IMR-90 (cell line): Measurements from ENCODE around the gene GNA15. TPM values are rescaled to one million over a fixed set of nuclear protein-coding genes. Genes with fewer than 3 reads are reported as not detected.

Experiments
- ATAC-seq: fragments of 200-7000 bp; cut with Tn5 transposase; 2 replicates; pipeline ENCODE4 v1.9.1; 2020; ENCODE audit warnings: low read depth, mild to moderate bottlenecking, moderate library complexity
- BruUV-seq: library from RNA; stranded (reverse); fragments of 400-500 nt; replicated peaks from 2 replicates; lab custom pipeline; 2021; lab: Mats Ljungman, UMichigan
- CTCF ChIA-PET: fragments of 300-600 bp; formaldehyde crosslinking; extraction: SDS; loops from one replicate; lab custom pipeline; 2021; ENCODE audit warnings: antibody characterized with exemption; lab: Yijun Ruan, JAX
- POLR2A ChIA-PET: fragments of 300-600 bp; sonication (Branson Sonifier 250); formaldehyde crosslinking; loops from one replicate; lab custom pipeline; 2022; ENCODE audit warnings: antibody characterized with exemption; ENCODE audit not compliant: unreplicated experiment; lab: Charles Lee
- DNase-seq: peaks from one replicate; pipeline ENCODE4 v3.0.0; 2013
- H2AFZ ChIP-seq: replicated peaks from 2 replicates; pipeline ENCODE3; 2013; ENCODE audit warnings: low read length, mild to moderate bottlenecking; ENCODE audit not compliant: poor library complexity
- H2AK5ac ChIP-seq: 2 replicates; pipeline ENCODE4 v1.6.1; 2013; ENCODE audit warnings: low read depth, low read length, inconsistent platforms
- H2AK9ac ChIP-seq: replicated peaks from 2 replicates; pipeline ENCODE3; 2013; ENCODE audit warnings: mild to moderate bottlenecking, low read depth, low read length, moderate library complexity; ENCODE audit not compliant: poor library complexity
- H2BK120ac ChIP-seq: 2 replicates; pipeline ENCODE4 v1.6.1; 2013; ENCODE audit warnings: low read depth, low read length, inconsistent platforms
- H2BK15ac ChIP-seq: 3 replicates; pipeline ENCODE4 v1.6.1; 2013; ENCODE audit warnings: low read depth, low read length, inconsistent platforms
- H2BK20ac ChIP-seq: 2 replicates; pipeline ENCODE4 v1.6.1; 2013; ENCODE audit warnings: low read depth, mild to moderate bottlenecking, inconsistent platforms, low read length, moderate library complexity
- H2BK5ac ChIP-seq: 2 replicates; pipeline ENCODE4 v1.6.1; 2013; ENCODE audit warnings: mild to moderate bottlenecking, low read depth, low read length, inconsistent platforms; ENCODE audit not compliant: poor library complexity, severe bottlenecking
- H3K14ac ChIP-seq: replicated peaks from 2 replicates; pipeline ENCODE4 v1.6.1; 2013; ENCODE audit warnings: low read depth, low read length, inconsistent platforms
- H3K18ac ChIP-seq: 2 replicates; pipeline ENCODE4 v1.6.1; 2013; ENCODE audit warnings: low read depth, low read length, control low read depth
- H3K23ac ChIP-seq: 2 replicates; pipeline ENCODE4 v1.6.1; 2013; ENCODE audit warnings: low read depth, low read length, inconsistent platforms
- H3K27ac ChIP-seq: 2 replicates; pipeline ENCODE4 v1.5.1; 2013; ENCODE audit warnings: mild to moderate bottlenecking, control low read depth, low read length; ENCODE audit not compliant: insufficient read depth
- H3K27me3 ChIP-seq: 2 replicates; pipeline ENCODE4 v1.6.1; 2013; ENCODE audit warnings: low read length; ENCODE audit not compliant: control insufficient read depth, insufficient read depth
- H3K36me3 ChIP-seq: 2 replicates; pipeline ENCODE4 v1.6.1; 2013; ENCODE audit warnings: low read length, mixed read lengths; ENCODE audit not compliant: control insufficient read depth, insufficient read depth
- H3K4ac ChIP-seq: 2 replicates; pipeline ENCODE4 v1.6.1; 2013; ENCODE audit warnings: low read depth, low read length, inconsistent platforms
- H3K4me1 ChIP-seq: 2 replicates; pipeline ENCODE4 v1.6.1; 2013; ENCODE audit warnings: low read length, mixed read lengths; ENCODE audit not compliant: control insufficient read depth, insufficient read depth
- H3K4me2 ChIP-seq: 2 replicates; pipeline ENCODE4 v1.6.1; 2013; ENCODE audit warnings: low read depth, mild to moderate bottlenecking, control low read depth, low read length, moderate library complexity
- H3K4me3 ChIP-seq: 2 replicates; pipeline ENCODE4 v1.5.1; 2013; ENCODE audit warnings: low read depth, mild to moderate bottlenecking, control low read depth, low read length, moderate library complexity; ENCODE audit not compliant: insufficient read depth
- H3K56ac ChIP-seq: 2 replicates; pipeline ENCODE4 v1.6.1; 2013; ENCODE audit warnings: low read length, inconsistent platforms; ENCODE audit not compliant: insufficient read depth; ENCODE audit errors: extremely low read depth
- H3K79me1 ChIP-seq, 2 experiments: 2 replicates each; pipeline ENCODE4 v1.6.1; 2013; ENCODE audit warnings: low read length in 2 of 2, inconsistent platforms in 1 of 2, low read depth in 1 of 2
- H3K9ac ChIP-seq: 2 replicates; pipeline ENCODE4 v1.6.1; 2013; ENCODE audit warnings: low read depth, low read length, control low read depth
- H3K9me1 ChIP-seq: 2 replicates; pipeline ENCODE4 v1.6.1; 2013; ENCODE audit warnings: low read length, inconsistent platforms; ENCODE audit not compliant: insufficient read depth
- H3K9me3 ChIP-seq: 2 replicates; pipeline ENCODE4 v1.6.1; 2013; ENCODE audit warnings: low read length; ENCODE audit not compliant: control insufficient read depth, insufficient read depth
- H4K20me1 ChIP-seq: 2 replicates; pipeline ENCODE4 v1.6.1; 2013; ENCODE audit warnings: low read length, inconsistent platforms; ENCODE audit not compliant: insufficient read depth
- H4K5ac ChIP-seq: 2 replicates; pipeline ENCODE4 v1.6.1; 2013; ENCODE audit warnings: mild to moderate bottlenecking, low read depth, low read length, control low read depth
- H4K8ac ChIP-seq, 2 experiments: 2 replicates each; pipeline ENCODE4 v1.6.1; 2013; ENCODE audit warnings: low read depth in 2 of 2, low read length in 2 of 2, control low read depth in 1 of 2, inconsistent platforms in 1 of 2
- H4K91ac ChIP-seq: 2 replicates; pipeline ENCODE4 v1.6.1; 2013; ENCODE audit warnings: low read depth, low read length, inconsistent platforms; ENCODE audit not compliant: insufficient read depth
- BHLHE40 ChIP-seq: fragments of 150-350 bp; IDR thresholded peaks from 2 replicates; pipeline ENCODE4 v1.6.1; 2016; ENCODE audit warnings: mild to moderate bottlenecking, low read depth, low read length
- CEBPB ChIP-seq: IDR thresholded peaks from 2 replicates; pipeline ENCODE4 v1.6.1; 2012; ENCODE audit warnings: low read depth, low read length, improper control_type of control experiment
- FOS ChIP-seq: fragments of 150-350 bp; IDR thresholded peaks from 2 replicates; pipeline ENCODE4 v1.6.1; 2016; ENCODE audit warnings: low read depth, low read length
- MAFK ChIP-seq: IDR thresholded peaks from 2 replicates; pipeline ENCODE4 v1.6.1; 2012; ENCODE audit warnings: low read depth, low read length, improper control_type of control experiment
- MAZ ChIP-seq: IDR thresholded peaks from 2 replicates; pipeline ENCODE4 v1.6.1; 2012; ENCODE audit warnings: low read depth, mild to moderate bottlenecking, low read length, improper control_type of control experiment, moderate library complexity, borderline replicate concordance
- MXI1 ChIP-seq: IDR thresholded peaks from 2 replicates; pipeline ENCODE4 v1.6.1; 2012; ENCODE audit warnings: low read depth, mild to moderate bottlenecking, low read length, moderate library complexity, borderline replicate concordance
- POLR2A ChIP-seq: IDR thresholded peaks from 2 replicates; pipeline ENCODE4 v1.6.1; 2012; ENCODE audit warnings: mild to moderate bottlenecking, low read depth, low read length
- RAD21 ChIP-seq: IDR thresholded peaks from 2 replicates; pipeline ENCODE4 v1.6.1; 2012; ENCODE audit warnings: low read length, improper control_type of control experiment
- RCOR1 ChIP-seq: IDR thresholded peaks from 2 replicates; pipeline ENCODE4 v1.6.1; 2012; ENCODE audit warnings: mild to moderate bottlenecking, low read length, improper control_type of control experiment; ENCODE audit not compliant: insufficient replicate concordance
- RFX5 ChIP-seq: IDR thresholded peaks from 2 replicates; pipeline ENCODE4 v1.8.0; 2012; ENCODE audit warnings: low read depth, mild to moderate bottlenecking, low read length, moderate library complexity
- SMC3 ChIP-seq: fragments of 150-350 bp; IDR thresholded peaks from 2 replicates; pipeline ENCODE4 v1.6.1; 2016; ENCODE audit warnings: low read depth, mild to moderate bottlenecking, antibody characterized with exemption, low read length, moderate library complexity
- WGBS, 2 experiments: methylation state at CpG; one replicate each; pipeline versions ENCODE4 v1.1.5 to v1.1.7; 2013; ENCODE audit warnings: missing lambda C conversion rate in 2 of 2; ENCODE audit not compliant: insufficient read length in 1 of 2; ENCODE audit errors: extremely low coverage in 2 of 2; 5-methylcytosine and 5-hydroxymethylcytosine counted together
- dilution Hi-C: fragments of 300-500 bp; cut with HindIII; formaldehyde crosslinking; loops from one replicate; pipeline ENCODE4 v1.14.3; 2018; ENCODE audit warnings: low sequenced_read_pairs; ENCODE audit not compliant: unreplicated experiment
- in situ Hi-C: fragments of 300-500 bp; cut with MboI; formaldehyde crosslinking; loops from 3 replicates; pipeline ENCODE4 v1.14.3; 2019; ENCODE audit warnings: low sequenced_read_pairs, inconsistent platforms, mixed read lengths
- intact Hi-C: fragments of 100-400 bp; cut with micrococcal nuclease; formaldehyde crosslinking; loops from 2 replicates; pipeline ENCODE4 v1.10.0; 2022
- polyA plus RNA-seq, 3 experiments: library from polyadenylated mRNA; depleted of rRNA; stranded (reverse); fragments of >200 nt; gene quantifications; 2 replicates each; pipeline ENCODE4 v1.2.3, GENCODE V29; 2012; ENCODE audit warnings: low replicate concordance in 1 of 3
- total RNA-seq: library from RNA; depleted of rRNA; stranded (reverse); fragments of >200 nt; gene quantifications from 2 replicates; pipeline ENCODE4 v1.2.3, GENCODE V29; 2012
- TF ChIP-seq, protein P1 (sequence below): fragments of 150-350 bp; IDR thresholded peaks from 2 replicates; pipeline ENCODE4 v1.6.1; 2016; ENCODE audit warnings: low read depth, mild to moderate bottlenecking, low read length, moderate library complexity, borderline replicate concordance
- TF ChIP-seq, protein P2 (sequence below): conservative IDR thresholded peaks from 2 replicates; pipeline ENCODE4 v1.5.1; 2012; ENCODE audit warnings: mild to moderate bottlenecking, low read depth, low read length, improper control_type of control experiment
- TF ChIP-seq, protein P3 (sequence below): fragments of 150-350 bp; IDR thresholded peaks from 2 replicates; pipeline ENCODE4 v1.6.1; 2017; ENCODE audit warnings: mild to moderate bottlenecking, antibody characterized with exemption, low read length, low read depth

The GNA15 gene
- total and polyA plus RNA-seq, 2 of the 4 experiments (the other 2 are of a cell fraction), result 0.18 TPM; not detected in 1

DNA sequence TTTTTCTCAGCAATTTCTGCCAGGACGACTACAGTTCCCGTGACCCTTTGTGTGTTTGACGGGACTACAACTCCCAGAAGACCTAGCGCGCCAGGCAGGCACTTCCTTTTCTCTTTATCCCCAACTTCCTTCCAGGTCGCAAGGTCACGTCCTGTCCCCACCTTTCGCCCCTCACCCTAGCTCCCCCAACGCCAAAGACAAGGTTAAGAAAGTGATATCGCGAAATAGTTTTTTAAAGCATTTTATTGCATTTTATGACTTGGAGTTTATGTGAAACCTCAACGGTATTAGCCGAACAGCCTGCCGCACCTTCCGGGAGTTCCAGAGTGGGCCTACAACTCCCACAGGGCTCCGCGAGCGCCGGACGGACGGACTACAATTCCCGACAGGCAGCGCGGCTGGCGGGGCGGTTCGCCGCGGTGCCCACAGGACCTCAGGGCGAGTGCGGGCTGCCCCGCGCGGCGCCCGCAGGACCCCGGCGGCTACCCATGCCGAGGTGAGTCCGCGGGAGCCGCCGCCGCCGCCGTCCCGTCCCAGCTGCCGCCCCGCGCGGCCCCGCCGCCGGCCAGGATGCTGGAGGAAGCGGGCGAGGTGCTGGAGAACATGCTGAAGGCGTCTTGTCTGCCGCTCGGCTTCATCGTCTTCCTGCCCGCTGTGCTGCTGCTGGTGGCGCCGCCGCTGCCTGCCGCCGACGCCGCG lies 49.8 kb downstream of the GNA15 start, which contains the start of gene NCLN:
TSS of gene NCLN (plus strand) at position 470 of the 699 bp plus-strand sequence. CDS start at position 571, 101 bp downstream.
- WGBS, 2 experiments, result 0% methylated on average over 37 of the region's 69 CpGs; no CpG with 5 or more reads in 1 of the 2 experiments
- Histone ChIP-seq H3K27me3 (no peaks in the 10 kb centered on the region), H3K23ac (peak within 1 kb of the TSS; percentile 90; the same call in 1 of the 2 replicates), H2AK9ac (peak within 1 kb of the TSS; percentile 97), H2AK5ac (peak within 1 kb of the TSS; percentile 73), H3K27ac (peak within 1 kb of the TSS; percentile 93), H4K20me1 (peaks cover 37% of the 10 kb centered on the region), H2BK120ac (peak within 1 kb of the TSS; percentile 95), H3K4me1 (peaks cover 9% of the 10 kb centered on the region), H3K36me3 (peaks cover 5% of the 10 kb centered on the region; the same call in 1 of the 2 replicates), H2BK5ac (peak within 1 kb of the TSS; percentile 94), H3K79me1 (peaks cover 5 to 45% of the 10 kb centered on the region in 2 experiments; a peak in 2 of 4 replicates), H3K4ac (peak within 1 kb of the TSS; percentile 93), H3K9me1 (peaks cover 3% of the 10 kb centered on the region; the same call in 1 of the 2 replicates), H2BK15ac (peak within 1 kb of the TSS; percentile 93; the same call in 1 of the 3 replicates), H4K91ac (peak within 1 kb of the TSS; percentile 95), H3K4me3 (peak within 1 kb of the TSS; percentile 94), H2AFZ (peak within 1 kb of the TSS; percentile 94), H3K18ac (peak within 1 kb of the TSS; percentile 93), H2BK20ac (peak within 1 kb of the TSS; percentile 85; the same call in 1 of the 2 replicates), H3K14ac (peak within 1 kb of the TSS; percentile 96), H3K56ac (peak within 1 kb of the TSS; percentile 95), H4K8ac (peak within 1 kb of the TSS; percentile 91 to 99), H3K9ac (peak within 1 kb of the TSS; percentile 82), H4K5ac (peak within 1 kb of the TSS; percentile 93), H3K4me2 (peak within 1 kb of the TSS; percentile 97), H3K9me3 (no peaks in the 10 kb centered on the region)
- DNase-seq, result peak; percentile 91
- CTCF ChIA-PET, result no interaction called here
- POLR2A ChIA-PET, result no interaction called here
- no TSS peak for BruUV-seq
- peak; percentile 95 for ATAC-seq
- in situ Hi-C loops, result no loop called here
- intact Hi-C loops, result no loop called here
- dilution Hi-C loops, result no loop called here
- TF ChIP-seq MAFK, result peak; percentile 62; the same call in 1 of the 2 replicates
- peak; percentile 3; the same call in 1 of the 2 replicates for TF ChIP-seq BHLHE40
- no peak for TF ChIP-seq CEBPB
- no peak for TF ChIP-seq POLR2A
- peak; percentile 24; the same call in 1 of the 2 replicates for TF ChIP-seq MAZ
- TF ChIP-seq RFX5, result no peak
- TF ChIP-seq MXI1, result peak; percentile 72
- TF ChIP-seq, protein P1, sequence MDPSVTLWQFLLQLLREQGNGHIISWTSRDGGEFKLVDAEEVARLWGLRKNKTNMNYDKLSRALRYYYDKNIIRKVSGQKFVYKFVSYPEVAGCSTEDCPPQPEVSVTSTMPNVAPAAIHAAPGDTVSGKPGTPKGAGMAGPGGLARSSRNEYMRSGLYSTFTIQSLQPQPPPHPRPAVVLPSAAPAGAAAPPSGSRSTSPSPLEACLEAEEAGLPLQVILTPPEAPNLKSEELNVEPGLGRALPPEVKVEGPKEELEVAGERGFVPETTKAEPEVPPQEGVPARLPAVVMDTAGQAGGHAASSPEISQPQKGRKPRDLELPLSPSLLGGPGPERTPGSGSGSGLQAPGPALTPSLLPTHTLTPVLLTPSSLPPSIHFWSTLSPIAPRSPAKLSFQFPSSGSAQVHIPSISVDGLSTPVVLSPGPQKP, result no peak
- TF ChIP-seq SMC3, result no peak
- TF ChIP-seq FOS, result no peak
- no peak for TF ChIP-seq RAD21
- TF ChIP-seq, protein P2, sequence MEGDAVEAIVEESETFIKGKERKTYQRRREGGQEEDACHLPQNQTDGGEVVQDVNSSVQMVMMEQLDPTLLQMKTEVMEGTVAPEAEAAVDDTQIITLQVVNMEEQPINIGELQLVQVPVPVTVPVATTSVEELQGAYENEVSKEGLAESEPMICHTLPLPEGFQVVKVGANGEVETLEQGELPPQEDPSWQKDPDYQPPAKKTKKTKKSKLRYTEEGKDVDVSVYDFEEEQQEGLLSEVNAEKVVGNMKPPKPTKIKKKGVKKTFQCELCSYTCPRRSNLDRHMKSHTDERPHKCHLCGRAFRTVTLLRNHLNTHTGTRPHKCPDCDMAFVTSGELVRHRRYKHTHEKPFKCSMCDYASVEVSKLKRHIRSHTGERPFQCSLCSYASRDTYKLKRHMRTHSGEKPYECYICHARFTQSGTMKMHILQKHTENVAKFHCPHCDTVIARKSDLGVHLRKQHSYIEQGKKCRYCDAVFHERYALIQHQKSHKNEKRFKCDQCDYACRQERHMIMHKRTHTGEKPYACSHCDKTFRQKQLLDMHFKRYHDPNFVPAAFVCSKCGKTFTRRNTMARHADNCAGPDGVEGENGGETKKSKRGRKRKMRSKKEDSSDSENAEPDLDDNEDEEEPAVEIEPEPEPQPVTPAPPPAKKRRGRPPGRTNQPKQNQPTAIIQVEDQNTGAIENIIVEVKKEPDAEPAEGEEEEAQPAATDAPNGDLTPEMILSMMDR, result no peak
- TF ChIP-seq RCOR1, result no peak
- TF ChIP-seq, protein P3, sequence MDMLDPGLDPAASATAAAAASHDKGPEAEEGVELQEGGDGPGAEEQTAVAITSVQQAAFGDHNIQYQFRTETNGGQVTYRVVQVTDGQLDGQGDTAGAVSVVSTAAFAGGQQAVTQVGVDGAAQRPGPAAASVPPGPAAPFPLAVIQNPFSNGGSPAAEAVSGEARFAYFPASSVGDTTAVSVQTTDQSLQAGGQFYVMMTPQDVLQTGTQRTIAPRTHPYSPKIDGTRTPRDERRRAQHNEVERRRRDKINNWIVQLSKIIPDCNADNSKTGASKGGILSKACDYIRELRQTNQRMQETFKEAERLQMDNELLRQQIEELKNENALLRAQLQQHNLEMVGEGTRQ, result peak; percentile 73; the same call in 1 of the 2 replicates
